Natural killer cell (primary cell): ENCODE measurements around the gene APOE. TPM values are rescaled to one million over a fixed set of nuclear protein-coding genes. Genes with fewer than 3 reads are reported as not detected.
"Not testable (repeated sequence)": the region's sequence is repeated elsewhere in the genome, so short reads cannot be mapped to it uniquely, and the experiment has no call there.

Experiments
- ATAC-seq, 3 donors: fragments of 150-1000 bp in 2 of 3; fragments of 200-7000 bp in 1 of 3; cut with Tn5 transposase; 1 replicate in 1 of 3; 2 replicates in 2 of 3; pipeline ENCODE4 v1.10.0; 2021; ENCODE audit warnings: mild to moderate bottlenecking in 2 of 3, moderate library complexity in 2 of 3
- DNase-seq, 2 donors: peaks; one replicate each; pipeline versions ENCODE4 v3.0.0 to v3.0.0-alpha.2; 2013 to 2021; ENCODE audit warnings: mixed read lengths in 1 of 2
- H3K27ac ChIP-seq: one replicate; pipeline ENCODE4 v1.5.1; 2013; ENCODE audit warnings: mild to moderate bottlenecking, low read length
- H3K27me3 ChIP-seq: one replicate; pipeline ENCODE4 v1.6.1; 2013; ENCODE audit warnings: low read length; ENCODE audit not compliant: control insufficient read depth, insufficient read depth
- H3K36me3 ChIP-seq: one replicate; pipeline ENCODE4 v1.6.1; 2013; ENCODE audit warnings: low read length; ENCODE audit not compliant: control insufficient read depth, insufficient read depth
- H3K4me1 ChIP-seq: one replicate; pipeline ENCODE4 v1.6.1; 2013; ENCODE audit warnings: low read length; ENCODE audit not compliant: control insufficient read depth, insufficient read depth
- H3K4me3 ChIP-seq: one replicate; pipeline ENCODE4 v1.5.1; 2013; ENCODE audit warnings: low read length
- H3K9me3 ChIP-seq: one replicate; pipeline ENCODE4 v1.6.1; 2013; ENCODE audit warnings: low read length; ENCODE audit not compliant: control insufficient read depth, insufficient read depth
- H3K27ac Mint-ChIP-seq, 2 donors: one replicate each; pipeline ENCODE4 v1.8.0; 2022; ENCODE audit warnings: mild to moderate bottlenecking in 2 of 2, mixed read lengths in 2 of 2, moderate library complexity in 1 of 2
- H3K27me3 Mint-ChIP-seq, 2 donors: one replicate each; pipeline ENCODE4 v1.8.0; 2022; ENCODE audit warnings: low read depth in 2 of 2, mixed read lengths in 2 of 2
- H3K36me3 Mint-ChIP-seq: one replicate; pipeline ENCODE4 v1.8.0; 2022; ENCODE audit warnings: mixed read lengths
- H3K4me1 Mint-ChIP-seq, 2 donors: one replicate each; pipeline ENCODE4 v1.8.0; 2022; ENCODE audit warnings: mixed read lengths in 2 of 2
- H3K4me3 Mint-ChIP-seq: one replicate; pipeline ENCODE4 v1.8.0; 2022; ENCODE audit warnings: mild to moderate bottlenecking, moderate library complexity, mixed read lengths
- H3K9me3 Mint-ChIP-seq, 2 donors: one replicate each; pipeline ENCODE4 v1.8.0; 2022; ENCODE audit warnings: mixed read lengths in 2 of 2
- WGBS: methylation state at CpG from one replicate; pipeline ENCODE4 v1.1.7; 2013; ENCODE audit warnings: missing lambda C conversion rate; ENCODE audit not compliant: insufficient coverage; 5-methylcytosine and 5-hydroxymethylcytosine counted together
- intact Hi-C: fragments of 100-400 bp; cut with micrococcal nuclease; formaldehyde crosslinking; loops from one replicate; pipeline ENCODE4 v1.14.2; 2022
- total RNA-seq, 4 donors: library from RNA; stranded (reverse); fragments of 120-200 nt in 1 of 4; gene quantifications; one replicate each; pipeline versions ENCODE4 v1.2.3 to v1.2.4, GENCODE V29; 2013 to 2022
- TF ChIP-seq, protein P1 (sequence below): fragments of 200-600 bp; IDR thresholded peaks from one replicate; pipeline ENCODE4 v1.8.0; 2022; ENCODE audit warnings: antibody characterized with exemption

APOE gene
- total RNA-seq, 3 donors from 2014 or later (not counting 1 experiment from before 2014, with no cell fraction given) = 0.45 to 2.7 (median 1.3) TPM

DNA sequence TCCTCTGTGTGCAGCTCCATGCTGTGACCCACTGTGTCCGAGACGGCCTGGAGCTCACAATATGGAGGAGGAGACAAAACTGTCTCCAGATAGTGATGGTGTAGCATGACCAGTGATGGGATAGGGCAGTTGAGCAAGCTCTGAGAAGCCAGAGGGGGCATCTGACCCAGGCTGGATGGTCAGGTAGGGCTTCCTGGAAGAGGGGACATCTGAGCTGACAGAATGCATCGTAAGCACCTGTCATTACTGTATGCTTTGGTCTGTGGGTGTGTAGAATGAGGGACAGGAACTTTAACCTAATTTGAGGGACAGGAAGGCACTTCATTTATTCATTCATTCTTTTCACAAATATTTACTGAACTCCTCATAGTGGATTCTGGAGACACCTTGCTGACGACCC is 21.0 kb upstream of the APOE start:
- H3K27ac ChIP-seq = no peak overlapping the region

DNA sequence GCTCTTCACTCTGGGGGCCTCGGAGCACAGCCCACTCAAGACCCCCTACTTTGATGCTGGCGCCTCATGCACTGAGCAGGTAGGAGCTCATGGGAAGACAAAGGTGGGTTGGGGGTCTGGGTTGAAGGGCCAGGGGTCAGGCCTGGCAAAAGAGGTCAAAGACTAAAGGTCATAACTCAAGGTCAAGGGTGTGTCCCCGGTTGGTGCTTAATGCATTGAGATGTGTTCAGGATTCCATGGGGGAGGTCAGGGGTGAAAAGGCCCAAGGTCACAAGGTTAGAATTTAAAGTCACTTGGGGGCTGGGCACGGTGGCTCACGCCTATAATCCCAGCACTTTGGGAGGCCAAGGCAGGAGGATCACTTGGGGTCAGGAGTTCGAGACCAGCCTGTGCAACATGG is 19.5 kb upstream of the APOE start:
- DNase-seq = no peak
- H3K4me1 Mint-ChIP-seq = peaks cover 7 to 11% of the 10 kb centered on the region in 2 donors
- Histone ChIP-seq H3K27ac (no peak overlapping the region), H3K4me1 (peaks cover 8% of the 10 kb centered on the region), H3K4me3 (no peak overlapping the region), H3K36me3 (no peaks in the 10 kb centered on the region), H3K27me3 (no peaks in the 10 kb centered on the region), H3K9me3 (no peaks in the 10 kb centered on the region)
- intact Hi-C loops = no loop called here
- WGBS = 94% methylated on average over 6 of the region's 6 CpGs
- H3K4me3 Mint-ChIP-seq = no peak overlapping the region
- TF ChIP-seq, protein P1, sequence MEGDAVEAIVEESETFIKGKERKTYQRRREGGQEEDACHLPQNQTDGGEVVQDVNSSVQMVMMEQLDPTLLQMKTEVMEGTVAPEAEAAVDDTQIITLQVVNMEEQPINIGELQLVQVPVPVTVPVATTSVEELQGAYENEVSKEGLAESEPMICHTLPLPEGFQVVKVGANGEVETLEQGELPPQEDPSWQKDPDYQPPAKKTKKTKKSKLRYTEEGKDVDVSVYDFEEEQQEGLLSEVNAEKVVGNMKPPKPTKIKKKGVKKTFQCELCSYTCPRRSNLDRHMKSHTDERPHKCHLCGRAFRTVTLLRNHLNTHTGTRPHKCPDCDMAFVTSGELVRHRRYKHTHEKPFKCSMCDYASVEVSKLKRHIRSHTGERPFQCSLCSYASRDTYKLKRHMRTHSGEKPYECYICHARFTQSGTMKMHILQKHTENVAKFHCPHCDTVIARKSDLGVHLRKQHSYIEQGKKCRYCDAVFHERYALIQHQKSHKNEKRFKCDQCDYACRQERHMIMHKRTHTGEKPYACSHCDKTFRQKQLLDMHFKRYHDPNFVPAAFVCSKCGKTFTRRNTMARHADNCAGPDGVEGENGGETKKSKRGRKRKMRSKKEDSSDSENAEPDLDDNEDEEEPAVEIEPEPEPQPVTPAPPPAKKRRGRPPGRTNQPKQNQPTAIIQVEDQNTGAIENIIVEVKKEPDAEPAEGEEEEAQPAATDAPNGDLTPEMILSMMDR = no peak
- H3K9me3 Mint-ChIP-seq = no peaks in the 10 kb centered on the region
- no peak for ATAC-seq
- H3K27me3 Mint-ChIP-seq = peaks cover 0 to 3% of the 10 kb centered on the region in 2 donors
- H3K27ac Mint-ChIP-seq = no peak overlapping the region
- H3K36me3 Mint-ChIP-seq = no peaks in the 10 kb centered on the region

More for the DNA sequence above, 21.0 kb upstream of the APOE start:
- Mint-ChIP-seq H3K36me3 (no peaks in the 10 kb centered on the region), H3K27ac (no peak overlapping the region), H3K9me3 (no peaks in the 10 kb centered on the region), H3K27me3 (peaks cover 0 to 3% of the 10 kb centered on the region in 2 donors), H3K4me3 (no peak overlapping the region), H3K4me1 (no peaks in the 10 kb centered on the region)
- no peak overlapping the region for H3K4me3 ChIP-seq
- 81% methylated on average over 4 of the region's 4 CpGs for WGBS
- DNase-seq (no peak), ATAC-seq (no peak)
- intact Hi-C loops = no loop called here
- H3K27me3 ChIP-seq = no peaks in the 10 kb centered on the region
- H3K36me3 ChIP-seq = no peaks in the 10 kb centered on the region
- TF ChIP-seq, protein P1 = no peak
- H3K4me1 ChIP-seq = peaks cover 1% of the 10 kb centered on the region
- H3K9me3 ChIP-seq = no peaks in the 10 kb centered on the region

DNA sequence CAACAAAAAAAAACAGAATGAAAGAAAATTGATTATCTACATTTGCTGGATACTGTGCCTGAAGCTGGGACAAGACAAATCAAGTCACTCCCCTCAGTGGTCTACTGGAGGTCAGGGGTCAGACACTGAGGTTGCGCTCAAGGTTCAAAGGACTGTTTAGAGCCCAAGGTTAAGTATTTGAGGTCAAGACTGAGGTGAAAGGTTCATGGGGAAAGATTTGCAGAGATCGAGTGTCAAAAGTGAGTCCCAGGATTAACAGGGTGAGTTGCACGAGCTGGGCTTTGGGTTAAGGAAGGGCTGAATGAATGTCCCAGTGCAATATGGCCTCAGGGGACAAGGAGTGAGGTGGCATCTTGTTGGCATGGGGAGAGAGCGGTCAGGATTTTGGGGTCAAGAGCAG is 17.9 kb upstream of the APOE start:
- WGBS = 96% methylated on average over 4 of the region's 4 CpGs
- Histone ChIP-seq H3K4me3 (no peak overlapping the region), H3K36me3 (no peaks in the 10 kb centered on the region), H3K27ac (no peak overlapping the region), H3K4me1 (peaks cover 20% of the 10 kb centered on the region), H3K27me3 (no peaks in the 10 kb centered on the region), H3K9me3 (no peaks in the 10 kb centered on the region)
- DNase-seq = no peak
- Mint-ChIP-seq H3K9me3 (no peaks in the 10 kb centered on the region), H3K4me3 (peak overlapping the region; percentile 23), H3K4me1 (peaks cover 20 to 24% of the 10 kb centered on the region in 2 donors), H3K27ac (no peak overlapping the region), H3K27me3 (no peaks in the 10 kb centered on the region), H3K36me3 (no peaks in the 10 kb centered on the region)
- ATAC-seq = no peak
- intact Hi-C loops = no loop called here
- TF ChIP-seq, protein P1 = no peak

DNA sequence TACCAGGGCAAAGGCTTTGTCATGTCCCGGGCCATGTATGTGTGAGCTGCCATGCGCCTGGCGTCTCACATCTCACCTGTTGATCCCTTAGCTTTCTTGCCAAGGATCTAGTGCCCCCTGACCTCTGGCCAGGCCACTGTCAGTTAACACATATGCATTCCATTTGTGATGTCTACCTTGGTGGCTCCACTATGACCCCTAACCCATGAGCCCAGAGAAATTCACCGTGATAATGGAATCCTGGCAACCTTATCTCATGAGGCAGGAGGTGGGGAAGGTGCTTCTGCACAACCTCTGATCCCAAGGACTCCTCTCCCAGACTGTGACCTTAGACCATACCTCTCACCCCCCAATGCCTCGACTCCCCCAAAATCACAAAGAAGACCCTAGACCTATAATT is 17.3 kb upstream of the APOE start:
- H3K27ac Mint-ChIP-seq = not testable (repeated sequence)

More for the DNA sequence above, 17.3 kb upstream of the APOE start:
- DNase-seq, ATAC-seq, H3K4me3 Mint-ChIP-seq, H3K36me3 ChIP-seq, intact Hi-C loops, H3K36me3 Mint-ChIP-seq, H3K4me3 ChIP-seq, H3K9me3 Mint-ChIP-seq, H3K9me3 ChIP-seq, H3K27me3 Mint-ChIP-seq, H3K27ac ChIP-seq, H3K27me3 ChIP-seq: not testable (repeated sequence)
- peaks cover 25 to 30% of the 10 kb centered on the region in 2 donors for H3K4me1 Mint-ChIP-seq
- WGBS = 98% methylated on average over 4 of the region's 5 CpGs
- peaks cover 21% of the 10 kb centered on the region for H3K4me1 ChIP-seq
